Eye (tissue), 1 donor: Measurements from ENCODE around the gene ABCD1.
A peak's percentile ranks its signal among the peaks of the same experiment; 100 is the strongest.

ENCODE experiments used
- DNase-seq: peaks from one replicate; pipeline ENCODE4 v3.0.0-alpha.2; 2015

Gene ABCD1

GRCh38 chrX:153775293-153776119 lies 50.9 kb downstream of the ABCD1 start:
- DNase-seq, result no peak

GRCh38 chrX:153776120-153776599 lies 51.5 kb downstream of the ABCD1 start:
- no peak for DNase-seq

GRCh38 chrX:153776611-153777045 lies 52.0 kb downstream of the ABCD1 start:
- DNase-seq, result no peak

- DNase-seq, result no peak
Measured at GRCh38 chrX:153777261-153778090, 52.8 kb downstream of the ABCD1 start.

GRCh38 chrX:153778181-153778580 lies 53.5 kb downstream of the ABCD1 start:
- no peak for DNase-seq

- DNase-seq, result no peak
Measured at GRCh38 chrX:153778684-153779101, 54.0 kb downstream of the ABCD1 start.

GRCh38 chrX:153779891-153780677 lies 55.4 kb downstream of the ABCD1 start:
- peak; percentile 6 for DNase-seq

- peak; percentile 35 for DNase-seq
Measured at GRCh38 chrX:153780678-153781427, 56.2 kb downstream of the ABCD1 start, which contains the start of gene SRPK3. SRPK3 (plus strand) TSS chrX:153781041; CDS start chrX:153781087, 46 bp downstream.

GRCh38 chrX:153781428-153782047 lies 56.9 kb downstream of the ABCD1 start:
- DNase-seq, result no peak

GRCh38 chrX:153782313-153782712 lies 57.7 kb downstream of the ABCD1 start:
- DNase-seq, result no peak

- DNase-seq, result no peak
Measured at GRCh38 chrX:153782871-153783270, 58.2 kb downstream of the ABCD1 start.

GRCh38 chrX:153783378-153784013 lies 58.8 kb downstream of the ABCD1 start:
- DNase-seq, result no peak

- no peak for DNase-seq
Measured at GRCh38 chrX:153784325-153784967, 59.8 kb downstream of the ABCD1 start.

GRCh38 chrX:153786669-153787068 lies 62.0 kb downstream of the ABCD1 start:
- DNase-seq, result no peak

GRCh38 chrX:153789654-153790053 lies 65.0 kb downstream of the ABCD1 start:
- DNase-seq, result no peak

- DNase-seq, result no peak
Measured at GRCh38 chrX:153791104-153791852, 66.6 kb downstream of the ABCD1 start.

GRCh38 chrX:153792368-153792767 lies 67.7 kb downstream of the ABCD1 start:
- no peak for DNase-seq

GRCh38 chrX:153793291-153793690 lies 68.6 kb downstream of the ABCD1 start:
- DNase-seq, result no peak
